Activated T-cell treated with anti-CD3 and anti-CD28 coated beads for 48 hours (primary cell): ENCODE results near the gene CLSTN3.

Source experiments
- DNase-seq: peaks from one replicate; pipeline ENCODE4 v3.0.0-alpha.2; 2020; ENCODE audit warnings: low read depth

Gene CLSTN3

DNA sequence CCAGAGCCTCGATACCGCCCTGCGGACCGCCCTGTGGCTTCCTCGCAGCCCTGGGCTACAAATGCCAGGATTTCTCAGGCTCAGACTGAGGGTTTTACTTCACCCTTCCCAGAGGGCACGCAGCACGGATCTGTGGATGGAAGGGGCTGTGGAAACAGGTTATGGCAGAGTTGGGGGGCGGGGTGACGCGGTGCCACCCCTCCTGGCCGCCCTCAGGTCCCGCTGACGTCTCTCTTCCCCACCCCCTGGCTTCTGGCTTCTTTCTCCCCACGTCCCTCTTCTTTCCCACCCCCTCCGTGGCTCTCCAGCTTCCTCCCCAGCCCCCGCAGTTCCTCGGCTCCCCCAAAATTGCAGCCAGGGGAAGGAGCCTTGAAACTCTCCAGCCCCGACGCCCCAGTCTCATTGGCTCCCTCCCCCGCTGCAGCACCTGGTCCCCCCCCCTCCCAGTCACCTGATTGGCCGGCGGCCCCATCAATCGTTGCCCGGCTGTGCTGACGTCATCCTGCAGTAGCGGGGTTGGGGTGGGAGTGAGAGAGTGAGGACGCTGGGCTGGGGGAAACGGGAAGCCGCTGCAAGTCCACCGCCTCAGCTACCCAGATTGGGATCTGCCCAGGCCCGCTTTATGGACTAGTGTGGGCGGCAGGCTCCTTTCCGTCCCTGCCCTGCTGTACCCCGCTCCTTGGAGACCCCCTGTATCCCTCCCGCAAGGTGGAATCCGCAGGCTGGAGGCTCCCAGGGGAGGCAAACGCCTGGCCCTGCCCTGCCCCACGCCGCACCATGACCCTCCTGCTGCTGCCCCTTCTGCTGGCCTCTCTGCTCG, at the start of gene CLSTN3:
CLSTN3 (plus strand) TSS at position 500 of the 820 bp plus-strand sequence; CDS start at position 778, 278 bp downstream.
- DNase-seq, result peak; percentile 75

DNA sequence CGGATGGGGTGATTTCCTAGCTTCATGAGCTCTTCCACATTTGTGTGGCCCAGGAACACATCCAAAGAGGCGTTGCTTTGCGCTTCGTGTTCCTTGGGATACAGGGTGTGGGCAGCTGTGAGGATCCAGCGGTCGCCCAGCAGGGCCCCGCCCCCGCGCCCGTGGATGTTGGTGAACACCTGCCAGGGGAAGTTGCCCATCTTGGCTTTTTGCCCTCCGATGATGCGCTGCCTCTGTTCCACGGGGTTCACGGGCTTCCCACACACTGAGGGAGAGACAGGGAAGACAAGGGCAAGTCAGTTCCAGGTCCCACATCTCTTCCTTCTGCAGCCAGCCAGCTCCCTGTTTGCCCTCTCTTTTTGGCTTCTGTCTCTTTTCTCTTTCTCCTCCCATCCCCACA, 49.1 kb upstream of the CLSTN3 start:
- no peak for DNase-seq

DNA sequence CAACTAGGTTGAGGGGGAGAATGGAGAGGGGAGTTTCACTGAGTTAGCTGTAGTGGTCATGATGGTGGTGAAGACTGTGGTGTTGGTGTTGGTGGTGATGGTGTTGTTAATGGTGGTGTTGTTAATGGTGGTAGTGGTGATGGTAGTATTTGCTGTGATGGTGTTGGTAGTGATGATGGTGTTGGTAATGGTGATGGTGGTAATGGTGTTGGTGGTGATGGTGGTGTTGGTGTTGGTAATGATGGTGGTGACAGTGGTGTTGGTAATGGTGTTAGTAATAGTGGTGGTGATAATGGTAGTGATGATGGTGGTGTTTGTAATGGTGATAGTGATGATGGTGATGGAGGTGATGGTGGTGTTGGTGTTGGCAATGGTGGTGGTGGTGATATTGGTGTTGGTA, 47.0 kb upstream of the CLSTN3 start:
- DNase-seq, result no peak

DNA sequence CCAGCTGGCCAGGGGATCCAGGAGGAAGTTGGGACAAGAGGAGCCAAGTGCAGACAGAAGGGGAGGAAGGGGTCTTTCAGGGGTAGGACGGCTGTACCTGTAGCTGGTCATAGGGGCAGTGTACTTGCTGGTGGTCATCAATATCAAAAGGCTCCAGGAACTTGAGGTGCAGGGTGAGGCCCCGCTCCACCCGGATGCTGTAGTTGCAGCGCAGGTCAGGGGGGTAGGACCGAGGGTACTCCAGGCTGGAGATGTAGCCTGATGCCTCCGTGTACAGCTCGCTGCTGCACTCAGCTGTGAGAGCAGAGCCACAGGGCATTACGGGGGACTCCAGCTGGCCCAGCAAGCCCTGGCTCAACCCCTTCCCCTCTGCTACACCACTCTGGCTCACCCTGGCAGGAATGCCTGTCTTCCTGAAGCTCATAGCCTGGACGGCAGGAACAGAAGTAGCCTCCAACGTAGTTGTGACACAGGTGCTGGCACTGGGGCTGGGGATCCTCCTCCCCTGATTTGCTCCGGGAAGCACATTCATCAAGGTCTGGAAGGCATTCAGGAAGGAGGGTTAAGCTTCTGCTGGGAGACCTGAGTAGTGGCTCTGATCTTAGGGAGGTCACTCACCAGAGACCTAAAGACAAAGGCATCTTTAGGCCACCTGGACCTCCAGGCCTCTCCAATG, 40.8 kb upstream of the CLSTN3 start:
- no peak for DNase-seq

DNA sequence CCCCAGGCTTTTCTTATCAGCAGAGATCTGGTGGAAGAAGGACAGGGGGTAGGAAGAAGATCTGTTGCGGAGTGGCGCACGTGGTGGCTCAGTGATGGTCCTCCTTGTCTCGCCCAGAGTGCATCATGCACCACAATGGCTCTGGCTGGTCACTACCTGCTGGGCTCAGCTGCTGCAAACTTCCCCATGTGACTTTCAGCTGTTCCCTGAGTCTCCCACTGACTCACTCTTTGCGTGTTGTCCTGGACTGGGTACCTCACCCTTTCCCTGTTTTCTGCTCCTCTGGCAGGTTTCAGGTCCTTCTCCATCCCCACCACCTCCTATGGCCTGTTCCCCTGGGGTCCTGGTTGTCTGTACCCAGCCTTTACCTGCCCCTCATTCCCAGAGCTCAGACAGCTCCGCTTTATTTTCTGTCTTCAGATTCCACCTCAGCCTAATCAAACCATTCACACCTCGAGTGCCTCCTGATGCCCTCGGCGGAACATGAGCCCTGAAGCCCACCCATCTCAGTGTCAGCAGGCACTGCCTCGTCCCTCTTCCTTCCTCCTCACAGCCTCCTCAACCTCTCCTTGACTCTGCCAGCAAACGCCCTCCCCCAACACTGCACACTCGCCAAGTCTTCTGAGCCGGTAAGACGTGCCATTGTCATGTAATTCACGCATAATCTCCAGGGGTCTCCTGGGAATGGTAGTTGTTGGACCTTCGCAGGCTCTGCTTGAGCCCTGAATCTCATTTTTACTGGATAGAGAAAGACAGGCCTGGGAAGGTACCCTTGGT, 39.8 kb upstream of the CLSTN3 start:
- DNase-seq, result no peak

DNA sequence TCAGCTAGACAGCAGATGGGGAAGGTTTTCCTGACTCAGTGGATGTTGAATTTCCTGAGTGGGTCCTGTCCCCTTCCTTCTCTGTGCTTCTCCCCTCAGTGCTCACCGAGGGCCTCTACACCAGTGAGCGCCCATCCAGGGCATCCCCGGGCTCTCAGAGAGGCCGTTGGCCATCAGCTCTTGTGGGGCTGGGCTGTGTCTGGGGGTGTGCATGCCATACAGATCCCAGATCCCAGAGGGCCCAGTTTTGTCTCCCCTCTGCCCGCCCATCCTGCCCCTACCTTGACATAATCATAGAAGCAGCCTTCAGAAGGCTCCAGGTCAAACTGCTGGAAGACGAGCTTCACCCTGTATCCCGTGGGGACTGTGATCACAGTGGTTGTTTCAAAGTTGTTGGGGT, 39.0 kb upstream of the CLSTN3 start:
- DNase-seq, result no peak

DNA sequence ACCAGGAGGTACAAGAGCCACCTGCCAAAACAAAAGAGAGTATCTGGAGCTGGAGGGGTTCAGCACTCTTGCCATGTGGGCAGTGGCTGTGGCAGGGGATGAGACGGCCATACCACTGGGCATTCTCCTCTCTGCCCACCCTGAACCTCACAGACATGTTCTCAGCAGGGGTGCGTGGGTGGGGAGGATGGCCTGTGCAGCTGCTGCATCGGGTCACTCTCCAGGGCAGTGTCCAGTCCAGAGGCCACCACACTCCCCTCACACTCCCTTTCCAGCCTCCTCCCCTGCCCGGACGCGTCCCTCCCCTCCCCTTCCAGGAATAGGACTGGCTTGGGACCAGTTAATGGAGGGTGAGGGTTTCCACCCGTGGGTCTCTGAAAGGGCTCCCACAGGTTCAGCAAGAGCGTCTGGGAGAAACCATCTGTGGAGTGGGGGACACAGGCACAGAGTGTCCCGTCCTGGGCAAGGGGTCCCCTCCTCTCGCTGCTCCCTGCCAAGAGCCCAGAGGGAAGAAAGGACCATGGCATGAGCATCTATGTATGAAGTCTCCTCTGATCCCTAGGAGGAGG, 38.4 kb upstream of the CLSTN3 start:
- DNase-seq, result no peak

DNA sequence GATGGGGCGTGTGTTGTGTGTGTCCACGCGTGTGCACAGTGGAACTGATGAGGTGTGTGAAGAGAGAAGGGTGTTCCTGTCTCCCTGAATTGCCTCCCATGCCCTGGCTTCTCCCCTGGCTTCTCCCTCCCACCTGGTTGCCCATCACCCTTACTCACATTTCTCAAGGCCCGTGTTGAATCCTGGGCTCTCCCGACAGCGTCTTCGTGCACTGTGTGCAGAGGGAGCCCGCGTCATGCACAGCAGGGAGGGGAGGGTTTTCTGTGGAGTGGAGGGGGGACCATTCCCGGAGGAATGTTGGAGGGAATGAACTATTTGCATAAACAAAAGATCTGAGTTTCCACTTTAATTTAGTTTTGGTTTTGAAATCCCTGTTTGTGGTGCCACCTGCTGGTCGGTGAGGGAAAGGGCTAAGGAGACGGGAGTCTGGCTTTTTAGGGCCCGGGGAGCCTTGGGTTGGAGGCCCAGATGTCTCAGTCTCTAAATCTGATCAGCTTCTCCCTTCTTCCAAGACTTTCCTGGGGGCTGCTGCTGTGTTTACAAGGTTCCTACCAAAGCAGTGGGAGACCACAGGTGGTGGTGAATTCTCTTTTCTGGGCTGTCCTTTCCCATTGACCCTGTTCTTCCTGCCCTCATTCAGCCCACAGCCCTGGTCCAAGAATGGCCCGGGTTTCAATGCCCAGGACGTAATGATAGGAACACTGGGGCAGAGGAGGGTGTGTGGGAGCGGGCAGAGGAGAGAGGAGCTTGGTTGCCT, 37.8 kb upstream of the CLSTN3 start, which contains the start of gene C1R:
C1R (minus strand) TSS at position 217 of the 757 bp plus-strand sequence; CDS start at position 160, 57 bp downstream.
- DNase-seq, result peak; percentile 45

DNA sequence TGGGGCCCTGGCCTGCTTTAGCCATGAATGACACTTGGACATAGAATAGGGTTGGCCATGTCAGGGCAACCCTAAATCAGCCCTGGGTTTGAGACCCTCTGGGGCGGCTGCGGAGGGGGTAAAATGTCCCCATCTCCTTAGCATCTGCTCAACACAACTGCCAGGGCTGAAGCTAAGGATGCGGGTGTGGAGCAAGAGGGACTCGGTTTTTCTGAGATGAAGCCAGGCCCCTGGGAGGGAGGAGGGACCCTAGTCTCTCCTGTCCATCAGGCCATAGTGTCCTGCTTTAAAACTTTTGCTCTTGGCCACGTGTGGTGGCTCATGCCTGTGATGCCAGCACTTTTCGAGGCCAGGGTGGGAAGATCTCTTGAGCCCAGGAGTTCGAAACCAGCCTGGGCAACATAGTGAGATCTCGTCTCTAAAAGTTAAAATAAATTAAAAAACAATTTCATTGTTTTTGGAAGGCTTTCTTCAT, 37.1 kb upstream of the CLSTN3 start:
- DNase-seq, result no peak

DNA sequence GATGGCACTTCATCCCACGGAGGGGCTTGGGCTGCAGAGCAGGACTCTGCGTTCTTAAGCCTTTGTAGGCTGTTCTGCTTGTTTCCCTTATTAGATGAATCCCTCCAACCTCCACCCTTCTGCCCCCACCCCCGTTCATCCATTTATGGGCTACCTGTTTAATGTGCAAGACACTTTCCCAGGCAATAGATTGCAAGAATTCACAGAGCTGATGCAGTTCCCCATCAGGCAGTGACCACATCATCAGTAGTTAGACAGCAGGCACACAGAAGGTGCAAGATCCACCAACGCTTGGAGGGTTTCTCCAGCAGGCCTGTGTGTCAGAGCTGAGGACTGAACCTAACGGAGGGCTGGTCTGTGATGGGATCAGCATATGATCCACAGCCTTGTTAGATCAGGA, 36.7 kb upstream of the CLSTN3 start:
- no peak for DNase-seq

DNA sequence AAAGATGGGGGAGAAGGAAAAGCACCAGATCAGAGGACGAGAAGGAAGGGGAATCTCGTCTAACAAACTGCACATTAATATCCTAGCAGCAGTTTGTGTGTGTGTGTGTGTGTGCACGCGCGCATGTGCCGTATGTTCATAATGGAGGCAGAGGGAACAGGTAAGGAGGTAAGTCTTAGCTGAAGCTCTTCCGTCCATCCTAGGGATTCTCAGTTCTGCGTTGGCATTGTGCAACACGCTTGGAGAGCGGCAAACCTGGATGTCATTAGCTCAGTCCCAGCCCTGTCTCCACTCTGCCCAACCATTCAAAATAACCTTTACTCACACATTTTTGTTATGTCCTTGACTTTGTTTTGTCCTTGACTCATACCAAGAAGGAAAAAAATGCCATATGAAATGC, 36.3 kb upstream of the CLSTN3 start:
- no peak for DNase-seq

DNA sequence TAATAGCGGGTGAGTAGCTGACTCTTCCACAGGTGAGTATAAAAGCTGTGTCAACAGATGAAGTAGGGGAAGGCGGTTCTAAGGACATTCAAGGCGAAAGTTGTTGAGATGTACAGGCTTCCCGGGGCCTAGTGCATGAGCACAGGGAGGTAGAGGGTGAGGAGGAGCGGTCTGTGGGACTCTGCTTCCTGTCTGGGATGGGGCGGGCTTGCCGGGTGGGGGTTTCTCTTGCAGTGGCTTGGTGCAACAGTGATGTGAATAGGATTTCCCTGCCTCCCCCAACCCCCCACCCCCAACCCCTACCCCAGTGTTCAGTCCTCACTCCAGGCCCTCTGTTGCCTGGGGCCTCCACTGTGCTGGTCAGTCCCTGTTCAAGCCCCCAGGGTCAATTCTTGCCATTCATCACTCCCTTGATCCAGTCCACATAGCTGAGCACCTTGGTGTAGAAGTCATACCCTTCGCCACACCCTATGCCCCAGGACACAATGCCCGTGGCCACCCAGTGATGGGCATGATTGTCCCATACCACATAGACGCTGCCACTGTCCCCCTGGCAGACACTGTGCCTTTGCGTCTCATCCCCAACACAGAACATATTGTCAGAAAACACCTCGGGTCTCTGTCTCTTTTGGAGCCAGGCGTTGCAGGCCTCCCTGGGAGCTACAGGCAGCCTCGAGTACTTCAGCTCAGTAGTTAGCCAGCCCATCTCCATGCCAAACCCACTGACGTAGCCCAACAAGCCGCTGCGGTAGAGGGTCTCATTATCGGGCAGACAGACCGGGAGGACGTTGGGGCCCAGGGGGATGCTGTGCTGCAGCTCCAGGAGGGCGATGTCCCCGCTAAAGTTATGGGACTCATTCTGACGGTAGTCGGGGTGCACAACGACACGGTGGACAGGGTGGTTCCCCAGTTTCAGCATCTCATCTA, 33.9 kb upstream of the CLSTN3 start:
- DNase-seq, result no peak

DNA sequence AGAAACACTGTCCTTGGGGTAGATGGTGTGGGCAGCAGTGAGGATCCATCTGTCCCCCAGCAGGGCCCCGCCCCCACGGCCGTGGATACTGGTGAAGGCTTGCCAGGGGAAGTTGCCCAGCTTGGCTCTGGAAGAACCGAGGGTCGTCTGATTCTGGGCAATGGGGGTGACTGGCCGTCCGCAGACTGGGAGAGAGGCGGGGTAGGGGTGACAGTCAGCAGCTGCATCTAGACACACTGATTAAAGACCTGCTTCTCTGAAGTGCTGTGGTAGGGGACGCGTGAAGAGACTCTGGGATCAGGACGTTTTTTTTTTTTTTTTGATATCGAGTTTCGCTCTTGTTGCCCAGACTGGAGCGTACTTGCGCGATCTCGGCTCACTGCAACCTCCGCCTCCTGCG, 33.2 kb upstream of the CLSTN3 start:
- no peak for DNase-seq

DNA sequence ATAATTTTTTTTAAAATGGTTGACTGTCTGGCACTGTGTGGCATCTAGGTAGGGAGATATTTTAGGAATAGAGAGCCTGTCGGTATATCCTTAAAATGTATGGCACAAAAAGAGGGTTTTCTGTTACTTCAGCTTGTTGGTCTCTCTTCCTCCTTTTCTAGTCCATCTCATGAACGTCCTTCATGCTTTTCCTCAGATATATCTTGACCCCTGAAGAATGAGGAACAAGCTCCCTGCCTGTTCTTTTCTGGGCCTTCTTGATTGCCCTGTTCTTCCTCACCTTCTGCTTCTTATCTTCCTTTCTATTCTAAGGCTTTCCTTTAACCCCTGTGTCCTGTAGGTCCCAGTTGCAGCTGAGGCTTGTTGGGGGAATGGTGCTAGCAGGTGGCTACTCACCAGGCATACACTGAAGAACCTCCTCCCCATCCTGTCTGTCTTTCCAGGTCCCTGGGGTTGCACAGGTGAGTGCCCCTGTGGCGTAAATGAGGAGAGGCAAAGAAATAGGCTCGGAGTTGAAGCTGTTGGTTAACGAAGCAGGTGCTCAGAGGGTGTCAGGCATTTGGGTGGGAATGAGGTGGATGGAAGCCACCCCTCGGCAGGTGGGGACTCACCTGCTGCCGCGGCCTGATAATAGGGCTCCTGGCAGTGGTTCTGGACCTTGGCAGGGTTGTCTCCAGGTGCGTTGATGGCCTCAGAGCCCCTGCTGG, 30.7 kb upstream of the CLSTN3 start:
- no peak for DNase-seq

DNA sequence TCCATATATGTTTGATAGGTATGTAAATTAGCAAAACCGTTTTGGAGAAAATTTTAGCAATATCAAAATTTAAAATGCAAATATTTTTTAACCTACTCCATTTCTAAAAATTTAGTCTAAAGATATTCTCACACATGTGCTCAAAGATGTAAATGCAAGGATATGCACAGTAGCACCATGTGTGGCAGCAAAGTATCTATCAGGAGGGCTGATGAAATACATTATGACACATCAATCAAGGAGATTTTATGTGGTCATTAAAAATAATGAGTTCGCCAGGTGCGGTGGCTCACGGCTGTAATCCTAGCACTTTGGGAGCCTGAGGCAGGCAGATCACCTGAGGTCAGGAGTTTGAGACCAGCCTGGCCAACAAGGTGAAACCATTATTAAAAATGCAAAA, 29.9 kb upstream of the CLSTN3 start:
- no peak for DNase-seq

DNA sequence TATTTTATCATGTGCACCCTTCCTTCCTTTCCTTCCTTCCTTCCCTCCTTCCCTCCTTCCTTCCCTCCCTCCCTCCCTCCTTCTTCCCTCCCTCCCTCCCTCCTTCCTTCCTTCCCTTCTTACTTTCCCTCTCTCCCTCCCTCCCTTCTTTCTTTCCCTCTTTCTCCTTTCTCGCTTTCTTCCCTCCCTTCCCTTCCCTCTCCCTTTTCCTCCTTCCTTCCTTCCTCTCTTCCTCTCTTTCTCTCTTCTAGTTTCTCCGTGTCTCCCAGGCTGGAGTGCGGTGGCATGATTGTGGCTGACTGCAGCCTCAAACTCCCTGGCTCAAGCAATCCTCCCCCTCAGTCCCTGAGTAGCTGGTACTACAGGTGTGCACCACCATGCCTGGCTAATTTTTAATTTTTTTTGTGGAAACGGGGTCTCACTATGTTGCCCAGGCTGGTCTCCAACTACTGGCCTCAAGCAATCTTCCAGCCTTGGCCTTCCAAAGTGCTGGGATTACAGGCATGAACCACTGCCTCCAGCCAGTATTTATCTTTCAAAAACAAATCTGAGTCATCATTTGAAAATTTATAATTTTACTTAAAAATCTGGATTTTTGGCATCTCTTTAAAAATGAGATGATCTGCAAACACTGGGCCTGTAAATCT, 29.0 kb upstream of the CLSTN3 start:
- no peak for DNase-seq

DNA sequence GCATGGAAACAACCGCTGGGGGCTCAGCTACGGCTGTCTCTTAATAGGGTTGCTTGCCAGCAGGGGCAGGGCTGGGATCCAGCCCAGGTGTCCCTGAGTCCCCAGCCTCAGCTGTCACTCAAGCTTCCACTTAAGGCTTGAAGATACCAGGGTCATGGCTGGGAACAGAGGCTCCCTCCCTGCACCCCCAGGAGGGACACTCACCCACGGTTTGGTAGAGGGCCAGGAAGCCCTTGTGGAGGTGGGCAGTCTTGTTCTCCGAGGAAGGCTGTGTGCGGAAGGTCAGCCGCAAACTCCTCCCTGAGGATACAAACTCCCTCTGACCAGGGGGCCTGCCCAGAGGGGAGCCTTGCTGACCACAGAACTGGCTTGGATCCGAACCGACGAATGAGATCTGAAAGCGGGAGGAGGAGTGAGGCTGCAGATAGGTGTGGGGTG, 28.5 kb upstream of the CLSTN3 start:
- no peak for DNase-seq

DNA sequence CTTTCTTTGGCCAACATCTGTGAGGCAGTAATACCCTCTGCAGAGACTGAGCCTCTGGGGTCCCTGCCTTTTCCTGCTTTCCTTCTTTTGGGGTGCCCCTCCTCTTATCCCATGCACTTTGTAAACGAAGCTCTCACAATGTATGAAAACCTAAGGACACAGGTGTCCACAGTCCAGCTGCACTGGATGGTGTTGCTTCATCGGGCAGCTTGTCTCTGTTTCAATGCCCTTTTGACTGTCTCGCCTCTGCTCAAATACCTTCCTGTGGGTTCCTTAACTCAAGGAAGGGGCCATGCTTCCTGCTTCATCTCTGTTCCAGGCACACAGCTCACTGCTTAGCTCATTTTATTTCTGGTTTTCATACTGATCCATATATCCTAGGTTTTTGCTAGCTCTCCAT, 27.6 kb upstream of the CLSTN3 start:
- no peak for DNase-seq
